Activated gamma-delta T cell treated with anti-CD3 and anti-CD28 coated beads, Interleukin-2, amount 50 U/mL, for 16 hours (primary cell): ENCODE measurements around the gene MC2R.
"Not testable (repeated sequence)": the region's sequence is repeated elsewhere in the genome, so short reads cannot be mapped to it uniquely, and the experiment has no call there.

ENCODE experiments used
- DNase-seq: peaks from one replicate; pipeline ENCODE4 v3.0.0-alpha.2; 2020; ENCODE audit warnings: low read depth

Gene MC2R

DNA sequence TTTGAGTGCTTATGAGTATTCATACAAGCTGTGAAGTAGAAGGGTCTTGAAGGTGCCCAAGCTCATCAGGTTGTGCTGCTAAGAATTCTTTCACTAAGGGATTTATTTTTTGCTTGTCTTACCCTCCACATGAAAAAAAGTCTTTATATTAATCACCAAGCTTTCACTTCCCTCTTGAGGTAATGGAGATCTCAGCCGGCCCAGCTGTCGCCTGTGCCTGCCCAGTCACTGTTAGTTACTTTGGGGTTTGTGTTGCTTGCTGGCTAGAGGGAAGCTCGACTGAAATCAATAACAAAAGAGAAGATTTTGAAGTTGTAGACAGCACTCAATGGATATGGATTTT is 21.9 kb downstream of the MC2R start:
- DNase-seq, result no peak

- DNase-seq, result no peak
These were observed 23.2 kb downstream of the MC2R start for GRCh38 chr18:13892098-13892497.

- no peak for DNase-seq
These were observed 24.5 kb downstream of the MC2R start for GRCh38 chr18:13890761-13891361.

DNA sequence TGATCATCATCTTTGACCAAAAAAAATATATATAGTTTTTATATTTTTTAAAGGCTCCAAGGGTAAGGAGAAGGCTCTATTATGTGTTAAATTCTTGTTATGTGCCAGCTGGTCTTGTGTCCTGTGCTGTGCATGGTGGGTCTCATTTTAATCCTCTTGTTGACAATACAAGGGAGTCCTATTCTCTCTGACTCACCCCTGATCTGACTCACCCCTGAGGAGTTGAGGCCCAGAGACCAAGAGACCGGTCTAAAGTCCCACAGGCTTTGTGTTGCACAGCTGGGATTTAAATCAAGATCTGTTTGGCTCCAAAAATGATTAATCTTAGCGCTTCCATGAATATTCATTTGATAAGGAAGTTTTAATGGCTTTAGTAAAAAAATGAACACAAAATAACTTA is 25.7 kb downstream of the MC2R start:
- DNase-seq, result no peak

DNA sequence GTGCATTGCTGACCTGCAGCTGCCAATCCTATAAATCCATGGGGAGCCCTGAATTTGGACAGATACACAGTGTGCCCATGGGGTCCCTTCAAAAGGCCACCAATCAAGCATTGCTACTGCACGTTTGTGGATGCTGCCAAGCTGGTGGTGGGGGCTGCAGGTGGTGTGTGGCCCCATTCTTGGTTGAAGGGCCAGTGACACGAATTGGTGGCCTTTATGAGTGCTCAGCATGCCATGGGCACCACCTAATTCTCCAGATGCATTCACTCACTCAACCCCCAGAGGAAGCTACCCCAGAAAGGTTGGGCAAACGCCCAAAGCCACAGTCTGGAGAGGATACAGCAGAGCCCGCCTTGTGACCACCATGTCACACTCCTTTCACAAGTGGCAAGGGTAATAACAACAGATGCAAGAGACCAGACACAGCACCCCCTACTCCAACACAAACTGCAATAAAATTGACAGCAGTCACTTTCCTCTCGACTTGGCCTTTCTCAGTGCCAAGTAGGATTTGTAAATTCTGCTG is 27.1 kb downstream of the MC2R start:
- DNase-seq, result no peak

- DNase-seq, result no peak
These were observed 30.3 kb downstream of the MC2R start for GRCh38 chr18:13885009-13885408.

- no peak for DNase-seq
These were observed 35.4 kb downstream of the MC2R start for GRCh38 chr18:13879937-13880336.

DNA sequence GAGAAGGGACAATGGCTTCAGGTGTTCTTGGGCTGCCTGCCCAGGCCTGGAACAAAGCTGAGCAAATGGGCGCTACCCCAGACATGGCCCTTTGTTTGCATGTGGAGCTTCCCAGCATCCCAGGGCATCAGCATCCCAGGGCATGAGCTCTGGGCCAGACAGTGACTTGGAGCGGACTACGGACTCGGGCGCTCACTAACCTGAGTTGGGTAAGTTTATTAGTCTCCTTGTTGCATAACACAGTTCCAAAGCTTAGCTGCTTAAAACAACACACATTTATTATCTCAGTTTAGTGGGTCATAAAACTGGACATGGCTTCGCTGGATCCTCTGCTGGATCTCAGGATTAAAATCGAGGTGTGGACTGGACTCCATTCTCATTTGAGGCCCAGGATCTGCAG is 35.8 kb downstream of the MC2R start:
- DNase-seq, result no peak

DNA sequence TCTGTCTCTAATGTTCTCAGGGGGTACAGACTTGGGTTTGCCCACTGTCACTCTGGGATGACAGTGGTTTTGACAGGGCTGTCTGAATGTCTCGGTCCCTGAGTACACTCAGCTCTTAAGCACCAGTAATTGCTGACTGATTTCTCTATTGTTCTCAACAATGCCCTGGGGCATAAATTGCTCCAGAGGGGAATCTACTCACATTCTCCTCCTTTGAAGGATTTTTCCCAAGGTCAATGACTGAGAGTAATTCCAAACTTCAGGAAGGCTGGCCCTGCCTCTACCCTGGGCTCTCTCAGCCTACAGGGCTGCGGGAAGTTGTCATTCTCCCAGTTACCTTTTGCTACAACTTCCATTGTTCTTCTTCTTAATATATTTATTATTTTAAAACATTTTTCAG is 36.5 kb downstream of the MC2R start:
- no peak for DNase-seq

- no peak for DNase-seq
These were observed 38.2 kb downstream of the MC2R start for GRCh38 chr18:13877157-13877556.

- DNase-seq, result no peak
These were observed 40.8 kb downstream of the MC2R start for GRCh38 chr18:13874558-13874957.

- no peak for DNase-seq
These were observed 42.4 kb downstream of the MC2R start for GRCh38 chr18:13872932-13873331.

GRCh38 chr18:13872373-13872772 is 43.0 kb downstream of the MC2R start:
- no peak for DNase-seq

- no peak for DNase-seq
These were observed 43.6 kb downstream of the MC2R start for GRCh38 chr18:13871701-13872100.

DNA sequence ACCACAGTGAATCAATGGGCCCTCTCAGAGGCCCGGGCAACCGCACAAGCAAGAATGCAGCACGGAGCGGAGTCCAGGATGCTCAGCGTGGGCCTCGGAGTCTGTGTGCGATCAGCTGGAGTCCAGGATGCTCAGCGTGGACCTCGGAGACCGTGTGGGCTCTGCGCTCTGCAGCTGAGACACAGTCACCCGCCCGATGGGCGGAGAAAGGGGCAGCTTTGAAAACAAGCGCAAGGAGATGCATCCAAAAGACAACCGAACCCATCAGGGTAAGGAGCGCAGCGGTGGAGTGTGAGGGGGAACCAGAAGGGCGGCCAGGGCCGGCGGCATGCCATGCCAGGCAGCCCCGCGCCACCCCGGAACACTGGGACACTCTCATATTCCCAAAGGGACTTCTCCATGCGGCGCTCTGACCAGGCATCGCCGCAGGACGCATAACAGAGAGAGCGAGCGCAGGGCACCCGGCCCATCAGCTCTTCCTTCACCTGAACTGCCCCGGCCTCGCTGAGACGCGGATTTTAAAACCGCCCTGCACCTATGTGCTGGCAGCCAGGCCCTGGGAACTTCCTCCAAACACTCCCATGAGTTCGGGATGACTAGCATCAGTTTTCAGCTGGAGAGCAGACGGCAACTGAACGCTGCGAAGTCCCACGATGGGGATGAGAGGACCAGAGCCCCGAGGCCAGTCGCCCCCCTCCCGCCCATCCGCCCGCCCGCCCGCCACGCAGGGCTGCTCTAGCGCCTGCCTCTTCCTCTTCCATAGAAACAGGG is 46.6 kb downstream of the MC2R start:
- DNase-seq, result no peak

DNA sequence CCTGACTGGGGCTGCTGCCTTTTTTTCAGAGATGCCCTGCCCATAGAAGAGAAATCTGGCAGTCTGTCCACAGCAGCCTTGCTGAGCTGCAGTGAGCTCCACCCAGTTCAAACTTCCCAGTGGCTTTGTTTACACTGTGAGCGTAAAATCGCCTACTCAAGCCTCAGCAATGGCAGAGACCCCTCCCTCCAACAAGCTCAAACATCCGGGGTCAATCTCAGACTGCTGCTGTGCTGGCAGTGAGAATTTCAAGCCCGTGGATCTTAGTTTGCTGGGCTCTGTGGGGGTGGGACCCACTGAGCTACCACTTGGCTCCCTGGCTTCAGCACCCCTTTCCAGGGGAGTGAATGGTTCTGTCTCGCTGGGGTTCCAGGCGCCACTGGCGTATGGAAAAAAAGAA is 52.4 kb downstream of the MC2R start:
- not testable (repeated sequence) for DNase-seq

DNA sequence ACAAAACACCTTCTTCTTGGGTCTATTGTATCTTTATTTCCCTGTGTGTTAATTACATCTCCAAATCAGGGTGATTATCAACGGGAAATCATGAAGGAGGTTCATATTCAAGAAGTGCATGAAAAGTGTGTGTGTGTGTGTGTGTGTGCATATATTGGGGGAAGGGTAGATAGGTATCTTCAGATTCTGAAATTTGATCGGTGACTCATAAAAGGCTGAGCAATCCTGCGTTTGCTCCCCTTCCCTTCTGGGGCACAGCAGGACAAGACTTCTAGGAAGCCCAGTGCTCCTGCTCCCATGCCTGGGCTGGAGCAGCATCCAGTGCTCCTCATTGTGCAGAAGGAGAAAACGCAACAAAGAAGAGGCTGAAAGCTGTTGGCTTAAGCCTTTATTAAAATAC is 65.5 kb downstream of the MC2R start:
- no peak for DNase-seq

- no peak for DNase-seq
These were observed 78.8 kb downstream of the MC2R start for GRCh38 chr18:13836559-13836958.

DNA sequence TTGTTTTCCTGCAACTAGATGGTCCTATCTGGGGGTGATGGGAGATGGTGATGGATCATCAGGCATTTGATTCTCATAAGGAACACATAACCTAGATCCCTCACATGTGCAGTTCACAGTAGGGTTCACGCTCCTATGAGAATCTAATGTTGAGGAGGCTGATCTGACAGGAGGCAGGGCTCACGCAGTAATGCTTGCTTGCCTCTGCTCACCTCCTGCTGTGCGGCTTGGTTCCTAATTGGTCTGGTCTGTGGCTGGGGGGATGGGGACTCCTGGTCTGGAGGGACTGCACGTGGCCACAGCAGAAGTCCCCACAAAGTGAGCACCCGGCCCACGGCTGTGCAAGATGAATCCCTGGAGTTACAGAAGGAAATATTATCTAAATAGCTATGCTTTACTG is 80.1 kb downstream of the MC2R start:
- no peak for DNase-seq

DNA sequence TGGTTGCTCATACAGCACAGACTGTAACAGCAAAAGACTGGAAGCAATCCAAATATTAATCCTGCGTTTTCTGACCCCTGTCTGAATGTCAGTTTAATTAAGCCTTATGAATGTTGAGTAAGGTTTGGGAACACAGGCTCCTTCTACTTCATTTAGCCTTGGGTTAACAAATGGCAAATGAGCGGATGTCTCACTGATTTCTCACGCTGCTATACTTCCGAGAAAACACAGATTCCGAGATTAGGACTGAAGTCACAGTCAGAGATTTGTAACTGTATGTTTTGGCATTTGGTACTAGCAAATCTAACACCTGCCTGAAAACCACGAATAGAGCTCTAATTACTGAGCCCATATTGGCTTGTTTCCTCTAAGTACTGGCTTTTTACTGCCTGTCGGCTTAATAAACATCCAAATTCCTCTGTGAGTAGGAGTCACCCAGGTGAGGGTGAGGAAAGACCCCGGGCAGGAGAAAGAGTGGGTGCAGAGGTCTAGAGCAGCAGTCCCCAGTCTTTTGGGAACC is 80.8 kb downstream of the MC2R start:
- DNase-seq, result no peak
